Kidney tubule cell (primary cell): Measurements from ENCODE around the gene ZNF605.
A peak's percentile ranks its signal among the peaks of the same experiment; 100 is the strongest.
"Not testable (repeated sequence)": the region's sequence is repeated elsewhere in the genome, so short reads cannot be mapped to it uniquely, and the experiment has no call there.

Experiments
- DNase-seq: peaks from one replicate; pipeline ENCODE4 v3.0.0-alpha.2; 2018; ENCODE audit warnings: low spot score

The ZNF605 gene

DNA sequence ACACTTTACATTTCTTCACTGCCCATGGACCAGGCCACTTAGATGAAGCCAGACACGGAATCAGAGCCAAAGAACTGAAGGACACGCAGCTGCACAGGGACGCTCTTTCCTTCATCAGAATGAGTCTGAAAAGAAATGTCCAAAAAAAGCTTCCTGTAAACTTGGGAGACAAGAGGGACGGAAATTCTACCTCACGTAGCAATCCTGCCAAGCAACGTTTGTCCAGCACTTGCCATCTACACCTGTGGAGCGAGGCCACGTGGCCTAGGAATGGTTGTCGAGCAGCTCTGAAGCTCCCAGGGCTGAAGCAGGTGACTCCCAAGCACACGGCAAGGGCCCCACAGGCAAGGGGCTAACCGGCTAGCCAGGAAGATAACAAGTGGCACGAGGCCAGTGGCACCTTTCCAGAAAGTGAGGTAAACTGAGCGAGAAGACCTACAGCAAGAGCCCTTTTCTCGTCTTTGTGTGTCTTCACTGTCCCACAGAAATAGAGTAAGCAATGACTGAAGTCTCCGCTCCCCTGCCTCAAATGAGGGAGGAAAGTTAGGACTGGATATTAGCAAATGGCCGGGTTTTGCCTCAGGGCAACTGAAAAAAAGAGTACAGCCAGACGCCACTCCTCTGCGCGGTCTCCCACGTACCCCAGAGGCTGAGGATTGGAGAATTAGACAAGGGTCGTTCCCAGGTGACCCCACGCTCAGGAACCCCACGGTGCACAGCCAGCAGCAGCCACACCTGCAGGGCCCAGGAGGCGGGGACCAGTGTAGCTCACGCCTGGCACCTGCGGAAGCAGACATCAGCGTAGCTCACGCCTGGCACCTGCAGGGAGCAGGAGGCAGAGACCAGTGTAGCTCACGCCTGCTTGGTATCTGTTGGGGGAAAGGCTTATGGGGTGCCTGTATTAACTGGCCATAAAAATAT, 7.7 kb downstream of the ZNF605 start:
- DNase-seq, result no peak

DNA sequence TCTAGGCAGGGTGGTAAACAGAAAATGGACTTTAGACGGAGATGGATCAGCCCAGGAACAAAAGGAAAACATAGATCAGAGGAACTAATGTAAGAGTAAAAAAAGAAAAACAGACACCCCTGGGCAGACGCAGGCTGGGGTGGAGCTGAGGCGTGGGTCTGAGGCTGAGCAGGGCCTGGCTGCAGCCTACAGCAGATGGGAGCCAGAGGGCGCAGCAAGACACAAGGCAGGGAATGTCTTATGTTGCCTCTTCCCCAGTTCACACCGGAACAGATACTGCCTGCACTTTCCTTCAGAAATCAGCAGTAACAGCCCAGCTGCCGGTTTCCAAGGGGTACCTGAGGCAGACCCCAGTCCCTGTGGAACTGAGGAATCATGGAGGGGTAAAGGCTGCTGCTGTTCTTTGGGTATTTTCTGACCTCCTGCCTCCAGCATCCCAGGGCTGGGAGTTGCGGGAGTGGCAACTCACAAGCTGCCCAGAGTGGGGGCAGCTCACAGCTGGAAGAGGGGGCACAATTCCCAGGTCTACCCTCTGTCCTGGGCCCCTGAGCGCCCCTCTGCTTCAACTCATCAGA, 9.8 kb downstream of the ZNF605 start:
- no peak for DNase-seq

- no peak for DNase-seq
Measured at GRCh38 chr12:132945806-132946205, 10.3 kb downstream of the ZNF605 start.

DNA sequence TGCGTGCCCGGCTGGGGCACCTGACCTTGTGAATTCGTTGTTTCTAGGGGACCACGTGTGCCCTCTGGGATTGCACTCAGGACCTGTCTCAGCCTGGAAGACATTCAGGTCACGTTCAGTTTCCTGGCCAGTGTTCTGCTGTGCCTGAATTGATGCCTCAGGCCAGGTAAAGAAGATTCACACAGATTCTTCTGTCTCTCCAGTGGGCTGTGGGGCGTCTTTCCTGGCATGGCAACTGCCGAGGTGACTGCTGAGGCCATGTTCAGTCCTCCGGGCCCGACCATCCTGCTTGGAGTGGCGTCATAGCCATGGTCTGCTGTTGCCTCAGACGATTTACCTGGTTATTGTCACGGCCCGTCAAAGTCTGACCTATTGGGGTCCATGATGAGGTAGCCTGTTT, 13.5 kb downstream of the ZNF605 start:
- no peak for DNase-seq

DNA sequence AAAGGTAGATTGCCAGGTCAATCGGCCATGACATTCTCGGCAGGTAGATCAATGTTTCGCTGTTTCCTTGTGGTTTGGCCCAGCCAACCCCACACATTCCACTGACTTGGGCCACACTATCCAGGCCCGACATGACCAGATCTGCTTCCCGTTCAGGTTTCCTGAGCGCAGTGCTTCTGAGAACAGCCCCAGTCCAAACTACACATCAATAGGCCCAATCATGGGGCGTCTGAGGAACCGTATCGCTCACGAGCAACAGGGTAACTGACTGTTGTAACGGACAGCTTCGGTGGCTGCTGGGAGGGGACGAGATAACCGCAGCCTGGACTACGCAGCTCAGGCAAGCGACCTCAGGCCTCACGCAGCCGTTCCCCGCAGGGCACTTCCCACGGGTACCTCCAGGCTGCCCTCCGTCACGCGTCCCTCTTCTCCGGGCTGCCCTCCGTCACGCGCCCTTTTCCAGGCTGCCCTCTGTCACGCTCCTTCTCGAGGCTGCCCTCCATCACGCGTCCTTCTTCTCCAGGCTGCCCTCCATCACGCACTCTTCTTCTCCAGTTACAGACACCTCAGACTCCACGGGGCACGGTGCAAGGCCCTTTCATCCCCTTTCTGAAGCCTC, 14.7 kb downstream of the ZNF605 start:
- no peak for DNase-seq

GRCh38 chr12:132940071-132940719, 15.9 kb downstream of the ZNF605 start:
- no peak for DNase-seq

DNA sequence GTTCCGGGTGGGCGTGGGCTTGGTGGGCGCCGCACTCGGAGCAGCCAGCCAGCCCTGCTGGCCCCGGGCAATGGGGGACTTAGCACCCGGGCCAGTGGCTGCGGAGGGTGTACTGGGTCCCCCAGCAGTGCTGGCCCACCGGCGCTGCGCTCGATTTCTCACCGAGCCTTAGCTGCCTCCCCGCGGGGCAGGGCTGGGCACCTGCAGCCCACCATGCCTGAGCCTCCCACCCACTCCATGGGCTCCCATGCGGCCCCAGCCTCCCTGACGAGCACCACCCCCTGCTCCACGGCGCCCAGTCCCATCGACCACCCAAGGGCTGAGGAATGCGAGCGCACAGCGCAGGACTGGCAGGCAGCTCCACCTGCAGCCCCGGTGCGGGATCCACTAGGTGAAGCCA, 17.3 kb downstream of the ZNF605 start:
- not testable (repeated sequence) for DNase-seq

DNA sequence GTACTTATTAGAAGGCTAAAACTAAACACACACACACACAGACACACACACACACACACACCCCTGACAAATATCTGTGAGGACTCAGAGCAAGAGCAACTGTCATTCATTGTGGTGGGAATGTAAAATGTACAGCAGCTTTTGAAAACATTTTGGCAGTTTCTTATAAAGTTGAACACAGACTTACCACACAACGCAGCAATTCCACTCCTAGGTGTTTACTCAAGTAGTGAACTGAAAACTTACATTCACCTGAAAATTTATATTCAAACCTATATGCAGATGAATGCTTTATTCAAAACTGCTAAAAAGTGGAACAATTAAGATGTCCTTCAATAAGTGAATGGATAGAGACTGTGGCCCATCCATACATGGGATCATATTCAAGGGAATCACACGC, 18.6 kb downstream of the ZNF605 start:
- DNase-seq, result no peak

- DNase-seq, result not testable (repeated sequence)
Measured at GRCh38 chr12:132936921-132937320, 19.2 kb downstream of the ZNF605 start.

GRCh38 chr12:132936163-132936562, 19.9 kb downstream of the ZNF605 start:
- no peak for DNase-seq

GRCh38 chr12:132926415-132926833, 29.7 kb downstream of the ZNF605 start:
- DNase-seq, result no peak

DNA sequence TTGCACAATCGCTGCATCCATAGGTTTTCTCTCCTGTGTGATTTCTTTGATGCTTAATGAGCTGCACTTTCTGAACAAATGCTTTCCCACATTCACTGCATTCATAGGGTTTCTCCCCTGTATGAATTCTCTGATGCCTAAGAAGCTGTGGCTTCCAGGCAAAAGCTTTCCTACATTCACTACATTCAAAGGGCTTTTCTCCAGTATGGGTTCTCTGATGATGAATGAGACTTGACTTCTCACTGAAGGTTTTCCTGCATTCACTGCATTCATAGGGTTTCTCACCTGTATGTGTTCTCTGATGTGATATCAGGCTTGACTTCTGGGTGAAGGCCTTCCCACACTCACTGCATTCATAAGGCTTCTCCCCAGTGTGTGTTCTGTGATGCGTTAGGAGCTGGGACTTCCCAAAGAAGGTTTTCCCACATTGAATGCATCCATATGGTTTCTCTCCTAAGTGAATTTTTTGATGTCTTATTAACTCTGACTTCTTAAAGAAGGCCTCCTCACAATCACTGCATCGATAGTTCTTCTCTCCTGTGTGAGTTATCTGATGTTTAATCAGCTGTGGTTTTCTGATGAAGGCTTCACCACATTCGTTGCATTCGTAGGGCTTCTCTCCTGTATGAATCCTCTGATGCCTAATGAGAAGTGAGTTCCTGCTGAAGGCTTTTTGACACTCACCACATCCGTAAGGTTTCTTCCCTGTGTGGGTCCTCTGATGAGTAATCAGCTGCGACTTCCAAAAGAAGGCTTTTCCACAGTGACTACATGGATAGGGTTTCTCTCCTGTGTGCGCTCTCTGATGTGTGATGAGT, 30.3 kb downstream of the ZNF605 start:
- no peak for DNase-seq

DNA sequence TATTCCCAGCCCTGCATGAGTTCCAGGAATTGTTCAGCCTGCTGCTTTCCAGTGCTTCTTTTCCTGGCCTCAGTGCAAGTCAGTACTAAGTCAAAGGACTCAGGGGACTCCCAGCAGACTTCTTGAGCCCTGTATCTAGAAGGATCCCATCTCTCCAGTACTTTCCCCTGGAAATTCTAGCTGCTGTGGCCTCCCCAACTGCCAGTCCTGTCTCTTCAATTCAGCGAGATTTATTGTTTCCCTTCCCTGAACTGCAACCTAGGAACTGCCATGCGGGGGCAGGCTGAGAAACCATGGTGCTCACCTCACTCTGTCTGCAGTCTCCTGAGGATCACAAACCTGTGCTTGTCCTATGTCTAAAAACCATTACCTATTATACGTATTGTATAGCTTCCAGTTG, 31.8 kb downstream of the ZNF605 start:
- no peak for DNase-seq

DNA sequence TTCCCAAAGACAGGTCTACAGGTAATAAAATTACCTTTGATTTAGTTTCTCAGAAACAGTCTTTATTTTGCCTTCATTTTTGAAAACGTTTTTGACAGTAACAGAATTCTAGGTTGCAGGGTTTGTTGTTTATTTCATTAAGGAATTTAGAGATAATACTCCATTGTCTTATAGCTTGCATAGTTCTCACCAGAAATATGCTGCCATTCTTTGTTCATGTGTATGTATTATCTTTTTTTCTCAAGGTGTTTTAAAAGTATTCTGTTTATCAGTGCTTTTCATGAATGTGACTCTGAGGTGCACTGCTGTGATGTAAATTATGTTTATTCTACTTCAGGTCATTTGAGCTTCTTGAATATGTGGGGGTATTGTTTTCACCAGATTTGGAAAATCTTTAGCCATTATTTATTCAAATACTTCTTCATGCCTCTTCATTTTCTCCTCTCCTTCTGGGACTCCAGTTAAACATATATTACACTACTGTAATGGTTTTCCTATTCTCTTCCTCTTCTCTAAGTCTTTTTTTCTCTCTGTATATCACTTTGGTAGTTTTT, 32.7 kb downstream of the ZNF605 start:
- no peak for DNase-seq

- DNase-seq, result no peak
Measured at GRCh38 chr12:132922676-132923075, 33.4 kb downstream of the ZNF605 start.

- DNase-seq, result no peak
Measured at GRCh38 chr12:132921685-132922084, 34.4 kb downstream of the ZNF605 start.

- no peak for DNase-seq
Measured at GRCh38 chr12:132918680-132919079, 37.4 kb downstream of the ZNF605 start.

- DNase-seq, result no peak
Measured at GRCh38 chr12:132909030-132909368, 47.1 kb downstream of the ZNF605 start.

DNA sequence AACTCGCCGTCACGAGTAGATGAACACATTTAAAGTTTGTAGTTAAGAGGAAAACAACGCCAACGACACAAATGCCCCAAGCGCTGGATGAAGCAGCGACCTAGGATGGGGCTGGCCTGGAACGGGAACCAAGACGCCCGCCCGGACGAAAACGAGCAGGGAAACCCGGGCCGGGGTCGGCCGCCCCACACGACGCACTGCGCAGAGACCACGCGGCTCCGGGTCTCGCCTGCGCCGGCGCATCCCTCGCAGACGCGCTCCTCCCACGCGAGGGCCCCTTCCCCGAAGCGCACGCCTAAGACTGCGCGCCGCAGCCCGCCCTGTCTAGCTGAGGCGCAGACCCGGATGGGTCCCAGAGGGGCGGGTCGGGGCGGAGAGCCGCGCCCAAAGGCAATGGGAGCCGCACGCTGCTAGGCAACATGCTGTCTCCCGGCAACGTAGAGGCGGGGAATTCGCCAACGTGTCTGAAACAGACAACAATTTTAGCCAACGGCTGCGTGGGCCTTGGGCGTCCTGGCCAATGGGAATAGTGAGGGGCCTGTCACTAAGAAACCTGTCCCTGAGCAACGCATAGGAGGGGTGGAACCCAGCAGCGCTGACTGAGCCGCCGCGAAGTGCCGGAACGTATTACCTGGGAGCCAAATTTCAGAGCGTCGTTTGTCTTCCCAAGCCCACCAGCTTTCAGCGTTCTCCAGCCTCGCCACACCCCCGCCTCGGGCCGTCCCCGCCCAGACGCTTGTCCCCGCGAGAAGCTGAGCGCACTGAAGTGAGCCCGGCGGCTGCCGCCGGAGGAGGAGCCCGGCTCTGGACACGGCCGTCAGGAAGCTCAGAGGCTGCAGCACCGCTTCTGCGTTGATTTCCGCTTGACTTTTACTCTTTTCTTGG, 47.7 kb downstream of the ZNF605 start:
- DNase-seq, result peak; percentile 97

- DNase-seq, result not testable (repeated sequence)
Measured at GRCh38 chr12:132907789-132908144, 48.3 kb downstream of the ZNF605 start.

DNA sequence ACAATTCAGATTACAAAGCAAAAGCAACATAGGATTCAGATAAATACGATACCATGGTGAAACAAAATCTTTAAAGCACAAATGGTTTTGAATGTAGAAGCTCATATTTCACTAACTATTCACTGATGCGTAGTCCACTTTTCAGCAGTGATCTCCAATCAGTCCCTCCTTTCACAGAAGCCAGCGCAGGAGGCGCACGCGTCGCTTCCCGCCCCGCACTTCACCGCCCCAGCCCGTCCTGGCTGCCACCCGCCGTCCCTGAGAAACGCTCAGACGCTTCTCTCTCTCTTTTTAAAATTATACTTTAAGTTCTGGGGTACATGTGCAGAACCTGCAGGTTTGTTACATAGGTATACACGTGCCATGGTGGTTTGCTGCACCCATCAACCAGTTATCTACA, 48.9 kb downstream of the ZNF605 start:
- no peak for DNase-seq
